GM23248 (cell line): ENCODE measurements around the gene NOC2L. TPM values are rescaled to one million over a fixed set of nuclear protein-coding genes. Genes with fewer than 3 reads are reported as not detected.

ENCODE experiments used
- DNase-seq: peaks from one replicate; pipeline ENCODE4 v3.0.0-alpha.2; 2015
- H2AFZ ChIP-seq: fragments of 200-600 bp; sonication (generic); 2 replicates; pipeline ENCODE4 v1.6.1; 2016; ENCODE audit warnings: antibody characterized with exemption
- H3F3A ChIP-seq: fragments of 200-600 bp; sonication (generic); 2 replicates; pipeline ENCODE4 v1.6.1; 2016; ENCODE audit warnings: mild to moderate bottlenecking, antibody characterized with exemption, mixed run types; ENCODE audit not compliant: insufficient read depth
- H3K27ac ChIP-seq: fragments of 200-600 bp; sonication (generic); 2 replicates; pipeline ENCODE4 v1.5.1; 2016; ENCODE audit warnings: mild to moderate bottlenecking
- H3K27me3 ChIP-seq: fragments of 200-600 bp; sonication (generic); replicated peaks from 2 replicates; pipeline ENCODE4 v1.6.1; 2016; ENCODE audit warnings: mild to moderate bottlenecking; ENCODE audit not compliant: insufficient read depth
- H3K36me3 ChIP-seq: fragments of 200-600 bp; sonication (generic); 2 replicates; pipeline ENCODE4 v1.6.1; 2016; ENCODE audit warnings: low read depth, mild to moderate bottlenecking
- H3K4me1 ChIP-seq: fragments of 200-600 bp; sonication (generic); 2 replicates; pipeline ENCODE4 v1.6.1; 2016; ENCODE audit warnings: mild to moderate bottlenecking; ENCODE audit not compliant: insufficient read depth
- H3K4me2 ChIP-seq: fragments of 200-600 bp; sonication (generic); one replicate; pipeline ENCODE4 v1.6.1; 2016; ENCODE audit warnings: mild to moderate bottlenecking; ENCODE audit not compliant: unreplicated experiment
- H3K4me3 ChIP-seq: fragments of 200-600 bp; sonication (generic); 2 replicates; pipeline ENCODE4 v1.5.1; 2016; ENCODE audit warnings: mild to moderate bottlenecking
- H3K79me2 ChIP-seq: fragments of 200-600 bp; sonication (generic); 2 replicates; pipeline ENCODE4 v1.6.1; 2016; ENCODE audit warnings: mild to moderate bottlenecking; ENCODE audit not compliant: insufficient read depth
- H3K9ac ChIP-seq: fragments of 200-600 bp; sonication (generic); 2 replicates; pipeline ENCODE4 v1.6.1; 2016; ENCODE audit warnings: mild to moderate bottlenecking
- H3K9me2 ChIP-seq: fragments of 200-600 bp; sonication (generic); 2 replicates; pipeline ENCODE4 v1.6.1; 2016; ENCODE audit warnings: mixed run types, mild to moderate bottlenecking, moderate library complexity; ENCODE audit not compliant: insufficient read depth
- H3K9me3 ChIP-seq: fragments of 200-600 bp; sonication (generic); one replicate; pipeline ENCODE4 v1.6.1; 2017; ENCODE audit warnings: low read depth
- H4K20me1 ChIP-seq: fragments of 200-600 bp; sonication (generic); 2 replicates; pipeline ENCODE4 v1.6.0; 2016; ENCODE audit not compliant: insufficient read depth
- EZH2 ChIP-seq: fragments of 200-600 bp; sonication (generic); IDR thresholded peaks from 2 replicates; pipeline ENCODE4 v1.6.1; 2018; ENCODE audit warnings: antibody characterized with exemption, mild to moderate bottlenecking; ENCODE audit not compliant: insufficient read depth, poor library complexity, severe bottlenecking
- EZH2phosphoT487 ChIP-seq: fragments of 200-600 bp; sonication (generic); IDR thresholded peaks from 2 replicates; pipeline ENCODE4 v1.6.1; 2018; ENCODE audit warnings: antibody characterized with exemption, moderate library complexity, mild to moderate bottlenecking, low read depth; ENCODE audit not compliant: insufficient read depth
- WGBS, 2 experiments: methylation state at CpG; one replicate each; pipeline ENCODE4 v1.1.6; 2015 to 2017; ENCODE audit warnings: low lambda C conversion rate in 2 of 2, low coverage in 1 of 2; ENCODE audit errors: missing lambda C conversion rate in 2 of 2; 5-methylcytosine and 5-hydroxymethylcytosine counted together
- in situ Hi-C: fragments of 300-500 bp; cut with MboI; formaldehyde crosslinking; loops from 2 replicates; pipeline ENCODE4 v1.15.0; 2020
- polyA plus RNA-seq: library from polyadenylated mRNA; unstranded; fragments of >200 nt; fragmentation: Nextera tagmentation; extraction: Ambion mirVana; gene quantifications from 2 replicates; pipeline ENCODE4 v1.2.1, GENCODE V29; 2016
- total RNA-seq: library from RNA; depleted of rRNA; stranded (reverse); fragments of >200 nt; shearing (Covaris generic); gene quantifications from 2 replicates; pipeline ENCODE4 v1.2.3, GENCODE V29; 2014

The NOC2L gene
- total and polyA plus RNA-seq, 2 experiments from 2014 or later: 64.0 to 67.3 TPM

DNA sequence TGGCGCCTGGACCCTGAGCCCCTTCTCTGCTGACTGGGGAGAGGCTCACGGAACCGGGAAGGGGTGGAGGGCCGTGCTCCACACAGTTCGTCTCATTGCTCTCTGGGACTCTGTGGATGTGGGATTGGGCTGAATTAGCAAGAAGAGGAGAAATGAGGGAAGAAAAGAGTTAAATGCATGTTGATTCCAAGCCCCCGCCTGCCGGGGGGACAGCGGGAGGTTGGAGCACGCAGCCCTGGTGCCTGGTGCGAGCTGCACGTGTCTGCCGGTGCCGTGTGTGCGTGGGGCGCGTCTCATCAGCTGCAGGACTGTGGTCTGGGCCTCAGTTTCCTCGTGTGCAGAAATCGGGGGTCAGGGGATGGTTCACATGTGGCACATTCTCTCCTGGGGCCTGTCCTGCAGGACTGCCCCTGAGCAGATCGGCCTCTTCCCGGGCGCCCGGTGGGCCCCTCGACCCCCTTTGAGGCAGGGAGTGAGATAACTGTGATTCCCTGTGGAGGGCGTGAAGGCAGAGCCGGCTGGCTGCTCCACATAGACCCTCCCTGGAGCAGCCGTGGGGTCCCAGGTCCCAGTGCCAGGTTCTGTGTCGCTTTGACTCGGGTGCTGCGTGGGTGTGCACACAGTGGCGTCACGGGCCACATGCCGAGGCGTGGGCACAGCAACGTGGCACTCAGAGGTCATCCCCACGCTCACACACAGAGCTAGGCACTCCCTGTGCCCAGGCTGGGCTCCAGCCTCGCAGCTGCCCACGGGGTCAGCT, 23.9 kb downstream of the NOC2L start:
- peak; percentile 48 for DNase-seq
- no peaks in the 10 kb centered on the region for H3K36me3 ChIP-seq
- no peak overlapping the region for H3K4me2 ChIP-seq
- H3K4me3 ChIP-seq: no peak overlapping the region
- 35 to 38% methylated on average over 37 of the region's 37 CpGs for WGBS, 2 experiments
- H3K9me3 ChIP-seq: no peaks in the 10 kb centered on the region
- H4K20me1 ChIP-seq: no peaks in the 10 kb centered on the region
- no peaks in the 10 kb centered on the region for H3K9me2 ChIP-seq
- no peaks in the 10 kb centered on the region for H3K27me3 ChIP-seq
- in situ Hi-C loops: no loop called here
- no peak overlapping the region for H3K9ac ChIP-seq
- H3K27ac ChIP-seq: no peak overlapping the region
- H2AFZ ChIP-seq: no peak overlapping the region
- H3F3A ChIP-seq: no peaks in the 10 kb centered on the region; the same call in 1 of the 2 replicates
- peaks cover 4% of the 10 kb centered on the region; the same call in 1 of the 2 replicates for H3K79me2 ChIP-seq
- TF ChIP-seq EZH2: no peak
- TF ChIP-seq EZH2phosphoT487: no peak
- peaks cover 10% of the 10 kb centered on the region; the same call in 1 of the 2 replicates for H3K4me1 ChIP-seq

DNA sequence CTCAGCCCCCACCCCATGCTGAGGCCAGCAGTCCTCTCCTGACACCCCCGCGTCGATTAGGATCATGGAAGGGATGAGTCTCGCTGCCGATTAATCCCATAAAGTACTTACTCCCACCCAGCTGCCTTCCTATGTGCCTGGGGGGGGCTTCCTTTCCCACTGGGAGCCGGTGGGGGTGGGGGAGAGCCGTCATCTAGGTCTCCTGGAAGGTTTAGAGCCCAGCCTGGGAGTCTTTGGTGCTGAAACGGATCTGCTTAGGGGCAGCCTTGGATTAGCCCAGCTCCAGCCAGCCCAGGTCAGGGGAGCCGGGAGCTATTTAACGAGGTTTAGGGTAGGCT, 25.5 kb downstream of the NOC2L start:
- in situ Hi-C loops: no loop called here
- no peak for TF ChIP-seq EZH2
- TF ChIP-seq EZH2phosphoT487: no peak
- H3K4me2 ChIP-seq: no peak overlapping the region
- no peaks in the 10 kb centered on the region; the same call in 1 of the 2 replicates for H3F3A ChIP-seq
- H3K4me1 ChIP-seq: peaks cover 7% of the 10 kb centered on the region; the same call in 1 of the 2 replicates
- H3K27ac ChIP-seq: no peak overlapping the region
- H2AFZ ChIP-seq: no peak overlapping the region
- no peaks in the 10 kb centered on the region for H3K36me3 ChIP-seq
- no peaks in the 10 kb centered on the region for H3K9me3 ChIP-seq
- H3K9ac ChIP-seq: no peak overlapping the region
- WGBS, 2 experiments: 41 to 44% methylated on average over 9 to 10 of the region's 10 CpGs
- H3K9me2 ChIP-seq: no peaks in the 10 kb centered on the region
- no peaks in the 10 kb centered on the region for H3K27me3 ChIP-seq
- H3K79me2 ChIP-seq: peaks cover 12% of the 10 kb centered on the region; the same call in 1 of the 2 replicates
- DNase-seq: no peak
- H4K20me1 ChIP-seq: no peaks in the 10 kb centered on the region
- no peak overlapping the region for H3K4me3 ChIP-seq

DNA sequence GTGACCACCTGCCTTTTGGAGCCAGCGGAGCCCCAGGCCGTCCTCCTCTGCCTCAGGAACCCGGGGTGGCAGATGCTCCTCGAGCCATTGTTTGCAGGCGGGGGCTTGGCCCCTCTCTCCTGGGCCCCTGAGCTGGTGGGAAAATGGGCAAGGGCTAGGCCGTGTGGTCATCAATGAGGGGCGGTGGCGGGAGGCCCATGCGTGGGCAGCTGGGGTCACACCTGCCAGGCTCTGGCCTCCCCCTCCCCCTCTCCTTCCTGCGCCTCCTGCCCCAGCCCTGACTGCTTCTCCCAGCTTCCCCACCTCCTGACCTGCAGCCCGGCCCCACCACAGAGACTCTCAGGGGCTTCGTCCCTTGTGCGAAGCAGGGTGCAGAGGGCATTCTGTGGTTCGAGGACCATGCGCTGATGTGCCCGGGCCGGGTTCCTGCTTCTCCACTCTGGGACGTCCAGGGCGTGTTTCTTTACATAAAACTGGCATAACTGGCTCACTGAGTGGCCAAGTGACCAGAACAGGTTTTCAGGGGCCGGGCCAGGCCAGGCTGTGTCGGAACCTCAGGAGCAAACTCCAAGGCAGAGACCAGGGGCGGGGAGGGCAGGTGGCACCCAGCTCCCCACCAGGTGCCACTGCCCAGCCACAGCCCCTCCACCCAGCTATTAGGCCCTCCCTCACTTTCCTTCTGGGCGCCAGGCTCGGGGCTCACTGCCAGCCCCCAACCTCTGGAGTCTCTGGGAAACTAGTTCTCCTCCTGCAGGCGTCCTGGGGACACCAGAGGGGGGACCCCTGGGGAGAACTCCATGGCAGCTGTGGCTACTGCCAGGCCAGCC, 26.1 kb downstream of the NOC2L start:
- Histone ChIP-seq H3K27ac (no peak overlapping the region), H3K4me2 (no peak overlapping the region), H3K4me3 (no peak overlapping the region), H3F3A (no peaks in the 10 kb centered on the region; the same call in 1 of the 2 replicates), H3K27me3 (no peaks in the 10 kb centered on the region), H3K9ac (no peak overlapping the region), H3K9me2 (no peaks in the 10 kb centered on the region), H4K20me1 (no peaks in the 10 kb centered on the region), H3K36me3 (no peaks in the 10 kb centered on the region), H3K9me3 (no peaks in the 10 kb centered on the region), H3K4me1 (0 out of 2 replicates have a peak, but pooled peaks cover 2% of the 10 kb centered on the region), H2AFZ (no peak overlapping the region), H3K79me2 (peaks cover 12% of the 10 kb centered on the region; the same call in 1 of the 2 replicates)
- in situ Hi-C loops: no loop called here
- DNase-seq: no peak
- WGBS, 2 experiments: 79 to 89% methylated on average over 24 to 25 of the region's 25 CpGs
- TF ChIP-seq EZH2 (no peak), EZH2phosphoT487 (no peak)

DNA sequence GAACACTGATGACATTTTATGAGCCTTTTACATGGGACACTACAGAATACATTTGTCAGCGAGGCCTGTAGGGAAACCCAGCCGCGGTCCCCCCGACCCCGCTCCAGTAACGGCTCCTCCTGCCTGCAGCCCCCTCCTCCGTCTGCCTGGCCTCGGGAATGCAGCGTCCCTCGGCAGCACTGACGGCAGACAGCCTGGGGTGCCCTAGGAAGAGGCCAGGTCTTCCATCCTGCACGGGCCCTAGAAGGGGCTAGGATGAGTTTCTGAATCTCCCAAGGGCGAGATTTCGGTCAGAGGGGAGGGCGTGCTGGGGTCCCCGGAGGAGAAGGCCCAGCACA, 26.9 kb downstream of the NOC2L start:
- in situ Hi-C loops: no loop called here
- WGBS, 2 experiments: 66 to 67% methylated on average over 12 to 16 of the region's 16 CpGs
- Histone ChIP-seq H3K27me3 (no peaks in the 10 kb centered on the region), H3K27ac (no peak overlapping the region), H3K9me2 (no peaks in the 10 kb centered on the region), H3K4me3 (no peak overlapping the region), H2AFZ (no peak overlapping the region), H3K9me3 (no peaks in the 10 kb centered on the region), H3K36me3 (no peaks in the 10 kb centered on the region), H3K4me1 (no peaks in the 10 kb centered on the region), H3K9ac (no peak overlapping the region), H3K79me2 (peaks cover 21% of the 10 kb centered on the region), H4K20me1 (no peaks in the 10 kb centered on the region), H3F3A (no peaks in the 10 kb centered on the region; the same call in 1 of the 2 replicates), H3K4me2 (no peak overlapping the region)
- DNase-seq: no peak
- TF ChIP-seq EZH2phosphoT487 (no peak), EZH2 (no peak)
